Measurements from ENCODE around the gene LAMC2. TPM values are rescaled to one million over a fixed set of nuclear protein-coding genes. Genes with fewer than 3 reads are reported as not detected.

Gene LAMC2
- total and polyA plus RNA-seq, 2 of the 8 experiments (the other 6 are each of a cell fraction or from before 2014, with no cell fraction given) = 4.6 to 12.9 TPM

DNA sequence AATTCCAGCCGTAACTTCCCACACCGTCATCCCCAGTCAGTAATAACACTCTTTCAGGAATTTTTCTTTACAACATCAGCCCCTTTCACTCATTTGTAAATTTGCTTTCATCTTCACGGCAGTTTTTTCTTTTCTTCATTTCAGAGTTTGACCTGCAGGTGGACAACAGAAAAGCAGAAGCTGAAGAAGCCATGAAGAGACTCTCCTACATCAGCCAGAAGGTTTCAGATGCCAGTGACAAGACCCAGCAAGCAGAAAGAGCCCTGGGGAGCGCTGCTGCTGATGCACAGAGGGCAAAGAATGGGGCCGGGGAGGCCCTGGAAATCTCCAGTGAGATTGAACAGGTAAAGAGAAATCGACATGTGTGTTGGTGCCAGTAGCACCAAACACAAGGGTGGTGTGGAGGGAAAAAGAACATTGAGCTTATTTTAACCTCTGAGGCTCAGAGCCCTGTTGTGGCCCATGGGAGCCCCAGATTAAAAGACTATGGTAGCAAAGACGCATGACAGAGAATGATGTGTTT is 53.2 kb downstream of the LAMC2 start (continued):
- TF ChIP-seq, protein P1, sequence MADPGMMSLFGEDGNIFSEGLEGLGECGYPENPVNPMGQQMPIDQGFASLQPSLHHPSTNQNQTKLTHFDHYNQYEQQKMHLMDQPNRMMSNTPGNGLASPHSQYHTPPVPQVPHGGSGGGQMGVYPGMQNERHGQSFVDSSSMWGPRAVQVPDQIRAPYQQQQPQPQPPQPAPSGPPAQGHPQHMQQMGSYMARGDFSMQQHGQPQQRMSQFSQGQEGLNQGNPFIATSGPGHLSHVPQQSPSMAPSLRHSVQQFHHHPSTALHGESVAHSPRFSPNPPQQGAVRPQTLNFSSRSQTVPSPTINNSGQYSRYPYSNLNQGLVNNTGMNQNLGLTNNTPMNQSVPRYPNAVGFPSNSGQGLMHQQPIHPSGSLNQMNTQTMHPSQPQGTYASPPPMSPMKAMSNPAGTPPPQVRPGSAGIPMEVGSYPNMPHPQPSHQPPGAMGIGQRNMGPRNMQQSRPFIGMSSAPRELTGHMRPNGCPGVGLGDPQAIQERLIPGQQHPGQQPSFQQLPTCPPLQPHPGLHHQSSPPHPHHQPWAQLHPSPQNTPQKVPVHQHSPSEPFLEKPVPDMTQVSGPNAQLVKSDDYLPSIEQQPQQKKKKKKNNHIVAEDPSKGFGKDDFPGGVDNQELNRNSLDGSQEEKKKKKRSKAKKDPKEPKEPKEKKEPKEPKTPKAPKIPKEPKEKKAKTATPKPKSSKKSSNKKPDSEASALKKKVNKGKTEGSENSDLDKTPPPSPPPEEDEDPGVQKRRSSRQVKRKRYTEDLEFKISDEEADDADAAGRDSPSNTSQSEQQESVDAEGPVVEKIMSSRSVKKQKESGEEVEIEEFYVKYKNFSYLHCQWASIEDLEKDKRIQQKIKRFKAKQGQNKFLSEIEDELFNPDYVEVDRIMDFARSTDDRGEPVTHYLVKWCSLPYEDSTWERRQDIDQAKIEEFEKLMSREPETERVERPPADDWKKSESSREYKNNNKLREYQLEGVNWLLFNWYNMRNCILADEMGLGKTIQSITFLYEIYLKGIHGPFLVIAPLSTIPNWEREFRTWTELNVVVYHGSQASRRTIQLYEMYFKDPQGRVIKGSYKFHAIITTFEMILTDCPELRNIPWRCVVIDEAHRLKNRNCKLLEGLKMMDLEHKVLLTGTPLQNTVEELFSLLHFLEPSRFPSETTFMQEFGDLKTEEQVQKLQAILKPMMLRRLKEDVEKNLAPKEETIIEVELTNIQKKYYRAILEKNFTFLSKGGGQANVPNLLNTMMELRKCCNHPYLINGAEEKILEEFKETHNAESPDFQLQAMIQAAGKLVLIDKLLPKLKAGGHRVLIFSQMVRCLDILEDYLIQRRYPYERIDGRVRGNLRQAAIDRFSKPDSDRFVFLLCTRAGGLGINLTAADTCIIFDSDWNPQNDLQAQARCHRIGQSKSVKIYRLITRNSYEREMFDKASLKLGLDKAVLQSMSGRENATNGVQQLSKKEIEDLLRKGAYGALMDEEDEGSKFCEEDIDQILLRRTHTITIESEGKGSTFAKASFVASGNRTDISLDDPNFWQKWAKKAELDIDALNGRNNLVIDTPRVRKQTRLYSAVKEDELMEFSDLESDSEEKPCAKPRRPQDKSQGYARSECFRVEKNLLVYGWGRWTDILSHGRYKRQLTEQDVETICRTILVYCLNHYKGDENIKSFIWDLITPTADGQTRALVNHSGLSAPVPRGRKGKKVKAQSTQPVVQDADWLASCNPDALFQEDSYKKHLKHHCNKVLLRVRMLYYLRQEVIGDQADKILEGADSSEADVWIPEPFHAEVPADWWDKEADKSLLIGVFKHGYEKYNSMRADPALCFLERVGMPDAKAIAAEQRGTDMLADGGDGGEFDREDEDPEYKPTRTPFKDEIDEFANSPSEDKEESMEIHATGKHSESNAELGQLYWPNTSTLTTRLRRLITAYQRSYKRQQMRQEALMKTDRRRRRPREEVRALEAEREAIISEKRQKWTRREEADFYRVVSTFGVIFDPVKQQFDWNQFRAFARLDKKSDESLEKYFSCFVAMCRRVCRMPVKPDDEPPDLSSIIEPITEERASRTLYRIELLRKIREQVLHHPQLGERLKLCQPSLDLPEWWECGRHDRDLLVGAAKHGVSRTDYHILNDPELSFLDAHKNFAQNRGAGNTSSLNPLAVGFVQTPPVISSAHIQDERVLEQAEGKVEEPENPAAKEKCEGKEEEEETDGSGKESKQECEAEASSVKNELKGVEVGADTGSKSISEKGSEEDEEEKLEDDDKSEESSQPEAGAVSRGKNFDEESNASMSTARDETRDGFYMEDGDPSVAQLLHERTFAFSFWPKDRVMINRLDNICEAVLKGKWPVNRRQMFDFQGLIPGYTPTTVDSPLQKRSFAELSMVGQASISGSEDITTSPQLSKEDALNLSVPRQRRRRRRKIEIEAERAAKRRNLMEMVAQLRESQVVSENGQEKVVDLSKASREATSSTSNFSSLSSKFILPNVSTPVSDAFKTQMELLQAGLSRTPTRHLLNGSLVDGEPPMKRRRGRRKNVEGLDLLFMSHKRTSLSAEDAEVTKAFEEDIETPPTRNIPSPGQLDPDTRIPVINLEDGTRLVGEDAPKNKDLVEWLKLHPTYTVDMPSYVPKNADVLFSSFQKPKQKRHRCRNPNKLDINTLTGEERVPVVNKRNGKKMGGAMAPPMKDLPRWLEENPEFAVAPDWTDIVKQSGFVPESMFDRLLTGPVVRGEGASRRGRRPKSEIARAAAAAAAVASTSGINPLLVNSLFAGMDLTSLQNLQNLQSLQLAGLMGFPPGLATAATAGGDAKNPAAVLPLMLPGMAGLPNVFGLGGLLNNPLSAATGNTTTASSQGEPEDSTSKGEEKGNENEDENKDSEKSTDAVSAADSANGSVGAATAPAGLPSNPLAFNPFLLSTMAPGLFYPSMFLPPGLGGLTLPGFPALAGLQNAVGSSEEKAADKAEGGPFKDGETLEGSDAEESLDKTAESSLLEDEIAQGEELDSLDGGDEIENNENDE (IDR thresholded peaks at IDR 0.05; ENCODE audit: insufficient replicate concordance, low read length) = no peak
- TF ChIP-seq YY1 (IDR thresholded peaks at IDR 0.05; ENCODE audit: low read depth, low read length) (no peak), SIN3A (conservative IDR thresholded peaks at IDR 0.05 in 1 of 2, IDR thresholded peaks at IDR 0.05 in 1 of 2; ENCODE audit: low read depth in 1 of 2, low read length in 2 of 2) (no peak), NANOG (IDR thresholded peaks at IDR 0.05; ENCODE audit: insufficient read depth, low read depth, low read length, poor library complexity, severe bottlenecking) (no peak), NRF1 (IDR thresholded peaks at IDR 0.05; ENCODE audit: low read depth, low read length) (no peak), SIRT6 (IDR thresholded peaks at IDR 0.05; ENCODE audit: low read length) (no peak), CREB1 (IDR thresholded peaks at IDR 0.05) (no peak), GTF2F1 (IDR thresholded peaks at IDR 0.05; ENCODE audit: borderline replicate concordance, low read depth, low read length) (no peak), TBP (IDR thresholded peaks at IDR 0.05; ENCODE audit: low read depth, low read length) (no peak), CBX8 (IDR thresholded peaks at IDR 0.05; ENCODE audit: borderline replicate concordance, low read depth, low read length) (no peak)
- TF ChIP-seq, protein P2, sequence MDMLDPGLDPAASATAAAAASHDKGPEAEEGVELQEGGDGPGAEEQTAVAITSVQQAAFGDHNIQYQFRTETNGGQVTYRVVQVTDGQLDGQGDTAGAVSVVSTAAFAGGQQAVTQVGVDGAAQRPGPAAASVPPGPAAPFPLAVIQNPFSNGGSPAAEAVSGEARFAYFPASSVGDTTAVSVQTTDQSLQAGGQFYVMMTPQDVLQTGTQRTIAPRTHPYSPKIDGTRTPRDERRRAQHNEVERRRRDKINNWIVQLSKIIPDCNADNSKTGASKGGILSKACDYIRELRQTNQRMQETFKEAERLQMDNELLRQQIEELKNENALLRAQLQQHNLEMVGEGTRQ (IDR thresholded peaks at IDR 0.05; ENCODE audit: low read length) = no peak
